K562 (cell line): Measurements from ENCODE around the gene DNAJC18. TPM values are rescaled to one million over a fixed set of nuclear protein-coding genes. Genes with fewer than 3 reads are reported as not detected.

ENCODE experiments used
- ATAC-seq: fragments of 200-7000 bp; cut with Tn5 transposase; 3 replicates; pipeline ENCODE4 v1.9.1; 2020; ENCODE audit warnings: moderate library complexity
- BruUV-seq: library from RNA; stranded (reverse); fragments of 400-500 nt; replicated peaks from 2 replicates; lab custom pipeline; 2021; lab: Mats Ljungman, UMichigan
- CTCF ChIA-PET: fragments of 300-600 bp; formaldehyde crosslinking; extraction: SDS; loops from one replicate; lab custom pipeline; 2021; ENCODE audit warnings: low intra/inter-chr PET ratio; lab: Yijun Ruan, JAX
- POLR2A ChIA-PET: fragments of 300-600, 350-650 bp; sonication (Branson Sonifier 250); formaldehyde crosslinking; extraction: SDS; loops from one replicate; lab custom pipeline; 2021; ENCODE audit warnings: antibody characterized with exemption, inconsistent platforms; lab: Yijun Ruan, JAX
- DNase-seq, 4 experiments: peaks; one replicate each; pipeline versions ENCODE4 v3.0.0 to v3.0.0-alpha.2; 2011 to 2018; ENCODE audit warnings: low spot score in 3 of 4, mixed read lengths in 3 of 4; ENCODE audit errors: extremely low read depth in 1 of 4
- FAIRE-seq: peaks from 2 replicates; lab custom pipeline; 2011; peaks lifted over from hg19 to GRCh38; lab: Jason Lieb, UNC
- H2AFZ ChIP-seq: 2 replicates; pipeline ENCODE4 v1.6.0; 2011; ENCODE audit warnings: low read depth, low read length, control low read depth, inconsistent platforms
- H3K27ac ChIP-seq: fragments of 200-600 bp; 3 replicates; pipeline ENCODE4 v1.8.0; 2011; ENCODE audit warnings: low read depth, mild to moderate bottlenecking, control low read depth, inconsistent platforms, low read length, moderate library complexity, mixed read lengths; ENCODE audit errors: extremely low read depth
- H3K27me3 ChIP-seq, 2 experiments: fragments of 300-600 bp in 1 of 2; 2 replicates in 1 of 2; 3 replicates in 1 of 2; pipeline versions ENCODE4 v1.6.0 to v1.8.0; 2011; ENCODE audit warnings: inconsistent platforms in 2 of 2, low read length in 2 of 2, mild to moderate bottlenecking in 1 of 2, mixed read lengths in 1 of 2, moderate library complexity in 1 of 2; ENCODE audit not compliant: control insufficient read depth in 2 of 2, insufficient read depth in 2 of 2
- H3K36me3 ChIP-seq: fragments of 300-600 bp; 3 replicates; pipeline ENCODE4 v1.8.0; 2011; ENCODE audit warnings: mild to moderate bottlenecking, low read length, inconsistent platforms; ENCODE audit not compliant: control insufficient read depth, insufficient read depth
- H3K4me1 ChIP-seq, 2 experiments: fragments of 200-600 bp in 1 of 2; replicated peaks in 1 of 2; 2 replicates in 1 of 2; 3 replicates in 1 of 2; pipeline versions ENCODE4 v1.5.1 to v1.8.0; 2011; ENCODE audit warnings: inconsistent platforms in 2 of 2, low read length in 2 of 2, mild to moderate bottlenecking in 1 of 2, mixed read lengths in 1 of 2, moderate library complexity in 1 of 2; ENCODE audit not compliant: control insufficient read depth in 2 of 2, insufficient read depth in 2 of 2
- H3K4me2 ChIP-seq: 2 replicates; pipeline ENCODE4 v1.6.1; 2011; ENCODE audit warnings: low read length, control low read depth, inconsistent platforms, mixed read lengths; ENCODE audit not compliant: insufficient read depth
- H3K4me3 ChIP-seq: fragments of 200-600 bp; sonication (generic), shearing (Covaris generic); 2 replicates; pipeline ENCODE4 v1.5.1; 2016; ENCODE audit warnings: control low read depth, inconsistent platforms
- H3K79me2 ChIP-seq: fragments of 200-600 bp; 3 replicates; pipeline ENCODE4 v1.8.0; 2011; ENCODE audit warnings: low read length, inconsistent platforms; ENCODE audit not compliant: control insufficient read depth, insufficient read depth
- H3K9ac ChIP-seq, 2 experiments: 2 replicates each; pipeline versions ENCODE4 v1.6.0 to v1.6.1; 2011; ENCODE audit warnings: low read depth in 2 of 2, low read length in 2 of 2, control low read depth in 1 of 2, inconsistent platforms in 1 of 2, mild to moderate bottlenecking in 1 of 2, mixed read lengths in 1 of 2; ENCODE audit not compliant: insufficient read depth in 1 of 2
- H3K9me1 ChIP-seq: one replicate; pipeline ENCODE4 v1.6.0; 2011; ENCODE audit warnings: inconsistent platforms, mild to moderate bottlenecking, low read length, moderate library complexity; ENCODE audit not compliant: control insufficient read depth, insufficient read depth
- H3K9me3 ChIP-seq: replicated peaks from 2 replicates; pipeline ENCODE4 v1.5.1; 2011; ENCODE audit warnings: low read depth, low read length, inconsistent platforms; ENCODE audit not compliant: control insufficient read depth, insufficient read depth
- H4K20me1 ChIP-seq: replicated peaks from 2 replicates; pipeline ENCODE4 v1.6.1; 2011; ENCODE audit warnings: low read length, inconsistent platforms, mixed read lengths; ENCODE audit not compliant: control insufficient read depth, insufficient read depth
- DPF2 ChIP-seq: fragments of 450-650 bp; IDR thresholded peaks from 2 replicates; pipeline ENCODE4 v1.6.1; 2016
- RBBP5 ChIP-seq: fragments of 200-600 bp; sonication (generic); IDR thresholded peaks from 2 replicates; pipeline ENCODE4 v1.6.1; 2012; ENCODE audit warnings: borderline replicate concordance, mild to moderate bottlenecking, low read length, control low read depth, inconsistent platforms; ENCODE audit not compliant: insufficient read depth, poor library complexity, severe bottlenecking
- SMAD2 ChIP-seq: fragments of 150-350 bp; IDR thresholded peaks from 2 replicates; pipeline ENCODE4 v1.6.1; 2014; ENCODE audit warnings: low read depth, mild to moderate bottlenecking, low read length
- TFAP4 ChIP-seq: sonication (generic); formaldehyde crosslinking; IDR thresholded peaks from 2 replicates; pipeline ENCODE4 v1.8.0; 2022; ENCODE audit warnings: missing genetic modification reagents, mild to moderate bottlenecking, moderate library complexity, borderline replicate concordance
- ZC3H11A ChIP-seq: IDR thresholded peaks from 2 replicates; pipeline ENCODE4 v1.6.1; 2012; ENCODE audit warnings: low read depth, low read length, improper control_type of control experiment
- WGBS: fragments of 100-300 bp; shearing (Covaris generic); methylation state at CpG from one replicate; pipeline ENCODE4 v1.1.6; 2016; ENCODE audit warnings: low coverage, mixed read lengths; ENCODE audit not compliant: insufficient coverage; ENCODE audit errors: missing lambda C conversion rate; 5-methylcytosine and 5-hydroxymethylcytosine counted together
- in situ Hi-C: fragments of 300-500 bp; cut with MboI; formaldehyde crosslinking; loops from 4 replicates; pipeline ENCODE4 v1.15.0; 2018; ENCODE audit warnings: inconsistent platforms, mixed read lengths
- intact Hi-C: fragments of 100-400 bp; cut with micrococcal nuclease; formaldehyde crosslinking; loops from 2 replicates; pipeline ENCODE4 v1.14.2; 2022
- polyA plus RNA-seq, 8 experiments: library from polyadenylated mRNA; depleted of rRNA in 4 of 8; stranded (reverse) in 5 of 8; unstranded in 3 of 8; fragments of >200 nt; fragmentation: Nextera tagmentation in 2 of 8; fragmentation: Illumina TruSeq in 1 of 8; extraction: Ambion mirVana in 2 of 8; extraction: Trizol in 1 of 8; gene quantifications; 2 replicates each; pipeline versions ENCODE4 v1.2.1 to v1.2.3, GENCODE V29; 2011 to 2014; ENCODE audit warnings: inconsistent platforms in 1 of 8, missing spikeins in 1 of 8
- total RNA-seq, 7 experiments: library from RNA; depleted of rRNA in 6 of 7; stranded (reverse); fragments of >200 nt in 6 of 7; fragmentation: Illumina TruSeq in 2 of 7; extraction: Trizol in 2 of 7; gene quantifications; 2 replicates each; pipeline versions ENCODE4 v1.2.1 to v1.2.3, GENCODE V29; 2011 to 2021; ENCODE audit warnings: low replicate concordance in 1 of 7

DNAJC18 gene
- total and polyA plus RNA-seq, 9 of the 15 experiments (the other 6 are each of a cell fraction or from before 2014, with no cell fraction given), result 1.5 to 13.3 (median 7.5) TPM

GRCh38 chr5:139395844-139396640 is 43.3 kb downstream of the DNAJC18 start:
- no peaks in the 10 kb centered on the region for H3K27me3 ChIP-seq
- ChIA-PET CTCF (no interaction called here), POLR2A (interaction anchor here (0.6 to 1.1 kb wide), 6 partner anchors 22 to 811 kb away, joined by 3 to 4 read pairs (median 3); no protein-coding TSS in a partner anchor)
- H3K79me2 ChIP-seq, result no peaks in the 10 kb centered on the region
- DNase-seq, result peak in 1 of 4 experiments; percentile 33
- no peaks in the 10 kb centered on the region for H3K9me1 ChIP-seq
- no peak for FAIRE-seq
- no peak overlapping the region for H3K4me2 ChIP-seq
- H3K9ac ChIP-seq, result peak overlapping the region in 1 of 2 experiments; percentile 47; a peak in 2 of 4 replicates
- ATAC-seq, result peak; percentile 71
- no TSS peak for BruUV-seq
- WGBS, result 56% methylated on average over 8 of the region's 8 CpGs
- intact Hi-C loops (no loop called here), in situ Hi-C loops (no loop called here)
- peaks cover 7 to 9% of the 10 kb centered on the region in 2 experiments for H3K4me1 ChIP-seq
- H3K4me3 ChIP-seq, result no peak overlapping the region
- no peak for TF ChIP-seq RBBP5
- TF ChIP-seq ZC3H11A, result no peak
- no peak for TF ChIP-seq DPF2
- no peak for TF ChIP-seq SMAD2
- peak; percentile 75; the same call in 1 of the 2 replicates for TF ChIP-seq TFAP4 (CRISPR knock-in tag)
- H2AFZ ChIP-seq, result no peak overlapping the region
- no peaks in the 10 kb centered on the region for H3K36me3 ChIP-seq
- H3K27ac ChIP-seq, result no peak overlapping the region
- no peaks in the 10 kb centered on the region; the same call in 1 of the 2 replicates for H3K9me3 ChIP-seq
- no peaks in the 10 kb centered on the region for H4K20me1 ChIP-seq
